Sigmoid colon (tissue), 4 donors: ENCODE data around the gene NUP214.

Source experiments
- EP300 ChIP-seq, 4 donors: sonication (generic); formaldehyde crosslinking; IDR thresholded peaks; one replicate each; pipeline ENCODE4 v1.6.1; 2017; ENCODE audit warnings: antibody characterized with exemption in 4 of 4
- POLR2A ChIP-seq, 2 donors: fragments of 450-650 bp; IDR thresholded peaks; one replicate each; pipeline ENCODE4 v1.6.1; 2016; ENCODE audit warnings: antibody characterized with exemption in 2 of 2, mild to moderate bottlenecking in 2 of 2, moderate library complexity in 2 of 2
- POLR2AphosphoS5 ChIP-seq, 4 donors: sonication (generic); formaldehyde crosslinking; IDR thresholded peaks; one replicate each; pipeline ENCODE4 v1.6.1; 2017; ENCODE audit warnings: antibody characterized with exemption in 4 of 4
- TF ChIP-seq, protein P1 (sequence below), 4 experiments: fragments of 450-650 bp in 3 of 4; fragments of 200-600 bp in 1 of 4; IDR thresholded peaks; one replicate each; pipeline ENCODE4 v1.5.1; 2016 to 2019; ENCODE audit warnings: antibody characterized with exemption in 4 of 4, mild to moderate bottlenecking in 3 of 4, moderate library complexity in 2 of 4

DNA sequence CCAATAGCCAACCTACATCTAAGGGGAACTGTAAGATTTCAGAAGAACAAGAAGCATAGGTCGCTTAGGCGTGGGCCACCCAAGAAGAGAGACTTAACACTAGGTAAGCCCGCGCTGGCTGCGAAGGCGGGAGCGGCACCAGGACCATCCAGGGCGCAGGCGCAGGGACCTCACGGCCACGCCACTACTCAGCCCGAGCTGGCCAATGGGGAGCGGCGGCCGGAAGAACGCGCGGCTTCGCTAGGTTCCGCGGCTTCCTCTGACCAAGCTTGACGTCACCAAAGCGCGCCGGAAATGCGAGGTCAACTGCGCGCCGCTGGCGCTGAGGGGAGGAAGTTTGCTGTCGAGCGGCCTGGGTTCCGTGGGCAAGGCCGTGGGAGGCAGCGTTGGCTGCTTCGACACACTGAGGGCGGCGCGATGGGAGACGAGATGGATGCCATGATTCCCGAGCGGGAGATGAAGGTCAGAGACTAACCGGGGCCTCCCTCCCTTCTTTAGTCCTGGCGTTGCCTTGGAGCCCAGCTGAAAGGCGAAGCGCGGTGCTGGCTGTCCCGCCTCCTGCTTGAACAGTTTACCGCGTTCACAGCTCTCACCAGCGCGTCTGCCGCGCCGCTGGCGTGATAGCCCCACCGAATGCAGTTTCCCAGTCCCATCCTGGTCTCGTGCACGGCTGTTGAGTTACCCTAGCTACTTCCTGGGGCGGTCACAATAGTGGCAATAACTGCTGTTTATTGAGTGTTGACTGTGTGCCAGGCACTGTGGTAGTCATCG lies at the start of gene NUP214:
- TF ChIP-seq, protein P1, sequence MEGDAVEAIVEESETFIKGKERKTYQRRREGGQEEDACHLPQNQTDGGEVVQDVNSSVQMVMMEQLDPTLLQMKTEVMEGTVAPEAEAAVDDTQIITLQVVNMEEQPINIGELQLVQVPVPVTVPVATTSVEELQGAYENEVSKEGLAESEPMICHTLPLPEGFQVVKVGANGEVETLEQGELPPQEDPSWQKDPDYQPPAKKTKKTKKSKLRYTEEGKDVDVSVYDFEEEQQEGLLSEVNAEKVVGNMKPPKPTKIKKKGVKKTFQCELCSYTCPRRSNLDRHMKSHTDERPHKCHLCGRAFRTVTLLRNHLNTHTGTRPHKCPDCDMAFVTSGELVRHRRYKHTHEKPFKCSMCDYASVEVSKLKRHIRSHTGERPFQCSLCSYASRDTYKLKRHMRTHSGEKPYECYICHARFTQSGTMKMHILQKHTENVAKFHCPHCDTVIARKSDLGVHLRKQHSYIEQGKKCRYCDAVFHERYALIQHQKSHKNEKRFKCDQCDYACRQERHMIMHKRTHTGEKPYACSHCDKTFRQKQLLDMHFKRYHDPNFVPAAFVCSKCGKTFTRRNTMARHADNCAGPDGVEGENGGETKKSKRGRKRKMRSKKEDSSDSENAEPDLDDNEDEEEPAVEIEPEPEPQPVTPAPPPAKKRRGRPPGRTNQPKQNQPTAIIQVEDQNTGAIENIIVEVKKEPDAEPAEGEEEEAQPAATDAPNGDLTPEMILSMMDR (IDR thresholded peaks at IDR 0.05) = no peak
- TF ChIP-seq POLR2A (IDR thresholded peaks at IDR 0.05) = peak; percentile 65 to 76
- peak; percentile 92 to 98 (median 98) for TF ChIP-seq POLR2AphosphoS5 (IDR thresholded peaks at IDR 0.05)
- TF ChIP-seq EP300 (IDR thresholded peaks at IDR 0.05) = peak in 1 of 4 donors; percentile 73
